B cell (primary cell): ENCODE measurements around the gene WDR1. TPM values are rescaled to one million over a fixed set of nuclear protein-coding genes. Genes with fewer than 3 reads are reported as not detected.

Experiments used
- ATAC-seq: fragments of 200-7000 bp; cut with Tn5 transposase; one replicate; pipeline ENCODE4 v1.10.0; 2021; ENCODE audit warnings: low read depth, mild to moderate bottlenecking, moderate number of reproducible peaks, moderate library complexity
- CTCF ChIA-PET: fragments of 350-600 bp; sonication (Branson Sonifier 250); formaldehyde crosslinking; loops from one replicate; lab custom pipeline; 2021; ENCODE audit warnings: antibody characterized with exemption, inconsistent platforms; lab: Charles Lee
- POLR2A ChIA-PET: fragments of 350-600 bp; sonication (Branson Sonifier 250); formaldehyde crosslinking; loops from one replicate; lab custom pipeline; 2021; ENCODE audit warnings: antibody characterized with exemption; lab: Charles Lee
- DNase-seq: peaks from one replicate; pipeline ENCODE4 v3.0.0; 2013
- H2AFZ ChIP-seq: 2 replicates; pipeline ENCODE4 v1.6.1; 2012; ENCODE audit warnings: mild to moderate bottlenecking, low read depth, low read length; ENCODE audit not compliant: insufficient read depth, poor library complexity, severe bottlenecking
- H3K27ac ChIP-seq, 2 donors: 1 replicate in 1 of 2; 2 replicates in 1 of 2; pipeline ENCODE4 v1.5.1; 2012 to 2013; ENCODE audit warnings: low read length in 2 of 2, mild to moderate bottlenecking in 2 of 2, moderate library complexity in 1 of 2
- H3K27me3 ChIP-seq, 4 experiments: fragments of 200-600 bp in 1 of 4; sonication (generic) in 1 of 4; replicated peaks in 1 of 4; 1 replicate in 2 of 4; 2 replicates in 2 of 4; pipeline versions ENCODE4 v1.6.1 to v1.7.0; 2013 to 2016; ENCODE audit warnings: low read length in 3 of 4, mild to moderate bottlenecking in 2 of 4, mixed read lengths in 1 of 4, moderate library complexity in 1 of 4; ENCODE audit not compliant: insufficient read depth in 4 of 4, control insufficient read depth in 3 of 4; ENCODE audit errors: control extremely low read depth in 1 of 4
- H3K36me3 ChIP-seq, 2 experiments: replicated peaks in 1 of 2; 1 replicate in 1 of 2; 2 replicates in 1 of 2; pipeline versions ENCODE4 v1.6.1 to v1.7.1; 2013; ENCODE audit warnings: low read length in 1 of 2; ENCODE audit not compliant: insufficient read depth in 2 of 2, control insufficient read depth in 1 of 2; ENCODE audit errors: control extremely low read depth in 1 of 2, extremely low read depth in 1 of 2
- H3K4me1 ChIP-seq, 2 donors: fragments of 200-600 bp in 1 of 2; sonication (generic) in 1 of 2; 1 replicate in 1 of 2; 2 replicates in 1 of 2; pipeline versions ENCODE4 v1.5.1 to v1.6.1; 2013 to 2017; ENCODE audit warnings: low read length in 2 of 2; ENCODE audit not compliant: control insufficient read depth in 2 of 2, insufficient read depth in 2 of 2
- H3K4me2 ChIP-seq: replicated peaks from 2 replicates; pipeline ENCODE3; 2012; ENCODE audit warnings: mild to moderate bottlenecking, low read depth, low read length; ENCODE audit not compliant: poor library complexity, severe bottlenecking
- H3K4me3 ChIP-seq, 5 experiments: fragments of 200-600 bp in 1 of 5; sonication (generic) in 1 of 5; 1 replicate in 3 of 5; 2 replicates in 2 of 5; pipeline versions ENCODE4 v1.5.1 to v1.7.0; 2011 to 2016; ENCODE audit warnings: low read length in 4 of 5, mild to moderate bottlenecking in 4 of 5, low read depth in 2 of 5, control low read depth in 1 of 5, moderate library complexity in 1 of 5; ENCODE audit not compliant: insufficient read depth in 1 of 5; ENCODE audit errors: control extremely low read depth in 1 of 5, extremely low read depth in 1 of 5
- H3K79me2 ChIP-seq: fragments of 200-600 bp; sonication (generic); one replicate; pipeline ENCODE4 v1.6.0; 2016; ENCODE audit warnings: low read length; ENCODE audit not compliant: control insufficient read depth, insufficient read depth
- H3K9ac ChIP-seq: fragments of 200-600 bp; sonication (generic); 2 replicates; pipeline ENCODE4 v1.6.1; 2017; ENCODE audit warnings: mild to moderate bottlenecking, low read length, moderate library complexity
- H3K9me3 ChIP-seq, 3 donors: one replicate each; pipeline versions ENCODE4 v1.6.1 to v1.7.1; 2013; ENCODE audit warnings: low read length in 2 of 3; ENCODE audit not compliant: control insufficient read depth in 2 of 3, insufficient read depth in 1 of 3; ENCODE audit errors: control extremely low read depth in 1 of 3
- H4K20me1 ChIP-seq: 2 replicates; pipeline ENCODE4 v1.6.0; 2012; ENCODE audit warnings: mild to moderate bottlenecking, low read length; ENCODE audit not compliant: insufficient read depth, control insufficient read depth, poor library complexity, severe bottlenecking
- H3K27ac Mint-ChIP-seq: one replicate; pipeline ENCODE4 v1.8.0; 2021; ENCODE audit warnings: mixed read lengths
- H3K27me3 Mint-ChIP-seq: one replicate; pipeline ENCODE4 v1.8.0; 2021; ENCODE audit warnings: mixed read lengths
- H3K4me1 Mint-ChIP-seq: one replicate; pipeline ENCODE4 v1.8.0; 2021; ENCODE audit warnings: mixed read lengths
- H3K4me3 Mint-ChIP-seq: one replicate; pipeline ENCODE4 v1.8.0; 2021; ENCODE audit warnings: mixed read lengths
- H3K9me3 Mint-ChIP-seq: one replicate; pipeline ENCODE4 v1.8.0; 2022; ENCODE audit warnings: mixed read lengths; ENCODE audit not compliant: insufficient read depth
- EZH2 ChIP-seq: IDR thresholded peaks from 2 replicates; pipeline ENCODE4 v1.6.1; 2012; ENCODE audit warnings: borderline replicate concordance, low read depth, mild to moderate bottlenecking, moderate library complexity, low read length; ENCODE audit not compliant: insufficient read depth, poor library complexity, severe bottlenecking
- WGBS: methylation state at CpG from one replicate; pipeline ENCODE4 v1.1.5; 2013; ENCODE audit warnings: missing lambda C conversion rate; ENCODE audit not compliant: insufficient coverage; 5-methylcytosine and 5-hydroxymethylcytosine counted together
- intact Hi-C: fragments of 100-400 bp; cut with micrococcal nuclease; formaldehyde crosslinking; loops from one replicate; pipeline ENCODE4 v1.10.0; 2022
- polyA plus RNA-seq: library from polyadenylated mRNA; depleted of rRNA; stranded (reverse); fragments of >200 nt; gene quantifications from 2 replicates; pipeline ENCODE4 v1.2.3, GENCODE V29; 2012
- total RNA-seq, 2 donors: library from RNA; stranded (reverse); fragments of 120-200 nt in 1 of 2; gene quantifications; 1 replicate in 1 of 2; 2 replicates in 1 of 2; pipeline versions ENCODE4 v1.2.3 to v1.2.4, GENCODE V29; 2013 to 2022
- TF ChIP-seq, protein P1 (sequence below): fragments of 200-600 bp; IDR thresholded peaks from one replicate; pipeline ENCODE4 v1.8.0; 2022; ENCODE audit warnings: antibody characterized with exemption, mild to moderate bottlenecking

WDR1 gene
- total and polyA plus RNA-seq, 2 donors (not counting 1 experiment from before 2014, with no cell fraction given): 134 to 217 TPM

DNA sequence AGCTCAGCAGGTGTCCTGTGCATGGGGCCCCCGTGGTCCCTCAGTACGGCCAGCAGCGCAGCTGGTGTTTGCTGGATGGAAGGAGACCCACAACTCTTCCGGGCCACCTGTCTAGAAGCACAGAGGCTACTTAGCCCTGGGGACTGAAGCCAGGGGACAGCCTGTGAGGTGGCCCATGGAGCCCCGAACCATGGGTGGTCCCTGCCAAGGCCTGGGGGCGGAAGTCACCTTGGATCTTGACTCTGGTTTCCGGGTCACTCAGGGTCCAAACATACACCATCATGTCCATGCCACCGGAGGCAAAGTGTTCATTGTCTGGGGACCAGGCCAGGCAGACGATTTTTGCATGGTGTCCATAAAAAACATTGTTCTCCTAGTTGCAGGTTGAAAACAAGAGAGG, 39.5 kb downstream of the WDR1 start:
- H3K4me3 ChIP-seq: no peak overlapping the region
- CTCF ChIA-PET: no interaction called here
- DNase-seq (no peak), ATAC-seq (no peak)
- no peaks in the 10 kb centered on the region for H3K27me3 Mint-ChIP-seq
- H3K79me2 ChIP-seq: no peaks in the 10 kb centered on the region
- no peak overlapping the region for H3K4me3 Mint-ChIP-seq
- H3K27me3 ChIP-seq: no peaks in the 10 kb centered on the region
- no peak overlapping the region for H3K27ac ChIP-seq
- H3K4me1 ChIP-seq: no peaks in the 10 kb centered on the region
- H2AFZ ChIP-seq: no peak overlapping the region
- no peak for TF ChIP-seq EZH2
- TF ChIP-seq, protein P1, sequence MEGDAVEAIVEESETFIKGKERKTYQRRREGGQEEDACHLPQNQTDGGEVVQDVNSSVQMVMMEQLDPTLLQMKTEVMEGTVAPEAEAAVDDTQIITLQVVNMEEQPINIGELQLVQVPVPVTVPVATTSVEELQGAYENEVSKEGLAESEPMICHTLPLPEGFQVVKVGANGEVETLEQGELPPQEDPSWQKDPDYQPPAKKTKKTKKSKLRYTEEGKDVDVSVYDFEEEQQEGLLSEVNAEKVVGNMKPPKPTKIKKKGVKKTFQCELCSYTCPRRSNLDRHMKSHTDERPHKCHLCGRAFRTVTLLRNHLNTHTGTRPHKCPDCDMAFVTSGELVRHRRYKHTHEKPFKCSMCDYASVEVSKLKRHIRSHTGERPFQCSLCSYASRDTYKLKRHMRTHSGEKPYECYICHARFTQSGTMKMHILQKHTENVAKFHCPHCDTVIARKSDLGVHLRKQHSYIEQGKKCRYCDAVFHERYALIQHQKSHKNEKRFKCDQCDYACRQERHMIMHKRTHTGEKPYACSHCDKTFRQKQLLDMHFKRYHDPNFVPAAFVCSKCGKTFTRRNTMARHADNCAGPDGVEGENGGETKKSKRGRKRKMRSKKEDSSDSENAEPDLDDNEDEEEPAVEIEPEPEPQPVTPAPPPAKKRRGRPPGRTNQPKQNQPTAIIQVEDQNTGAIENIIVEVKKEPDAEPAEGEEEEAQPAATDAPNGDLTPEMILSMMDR: no peak
- H3K9me3 ChIP-seq: no peaks in the 10 kb centered on the region
- no peaks in the 10 kb centered on the region for H3K4me1 Mint-ChIP-seq
- H3K9me3 Mint-ChIP-seq: no peaks in the 10 kb centered on the region
- 94% methylated on average over 8 of the region's 9 CpGs for WGBS
- no peak overlapping the region for H3K27ac Mint-ChIP-seq
- H3K4me2 ChIP-seq: no peak overlapping the region
- peaks cover 0 to 86% of the 10 kb centered on the region in 2 experiments for H3K36me3 ChIP-seq
- H4K20me1 ChIP-seq: peaks cover 33% of the 10 kb centered on the region
- POLR2A ChIA-PET: no interaction called here
- H3K9ac ChIP-seq: no peak overlapping the region
- intact Hi-C loops: no loop called here

DNA sequence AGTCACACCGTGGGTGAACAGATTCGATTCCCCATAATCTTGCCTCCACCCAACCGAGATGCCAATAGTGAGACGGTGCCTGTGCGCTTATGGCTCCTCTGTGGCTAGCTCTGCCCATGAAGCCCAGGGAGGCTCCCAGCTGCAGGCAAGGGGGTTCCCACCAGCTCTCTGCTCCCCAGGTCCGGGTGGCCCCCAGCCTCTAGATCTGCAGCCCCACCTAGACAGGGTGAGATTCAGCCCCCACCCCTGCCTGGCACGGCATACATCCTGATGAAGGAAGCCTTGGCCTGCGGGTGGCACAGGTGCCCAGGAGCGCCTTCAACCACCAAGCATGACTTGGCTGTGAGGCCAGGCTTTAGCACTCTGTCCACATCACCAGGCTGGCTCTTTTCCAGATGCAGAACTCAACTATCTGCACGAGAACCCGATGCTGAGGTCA, 40.6 kb downstream of the WDR1 start:
- CTCF ChIA-PET: no interaction called here
- H3K9me3 Mint-ChIP-seq: no peaks in the 10 kb centered on the region
- POLR2A ChIA-PET: no interaction called here
- WGBS: 90% methylated on average over 11 of the region's 11 CpGs
- Histone ChIP-seq H3K27ac (no peak overlapping the region), H3K4me2 (no peak overlapping the region), H3K4me3 (no peak overlapping the region), H2AFZ (no peak overlapping the region), H4K20me1 (peaks cover 29% of the 10 kb centered on the region), H3K9me3 (no peaks in the 10 kb centered on the region), H3K36me3 (peaks cover 0 to 76% of the 10 kb centered on the region in 2 experiments), H3K27me3 (no peaks in the 10 kb centered on the region), H3K4me1 (no peaks in the 10 kb centered on the region), H3K79me2 (no peaks in the 10 kb centered on the region), H3K9ac (no peak overlapping the region)
- TF ChIP-seq, protein P1: no peak
- TF ChIP-seq EZH2: no peak
- ATAC-seq (no peak), DNase-seq (no peak)
- no peak overlapping the region for H3K4me3 Mint-ChIP-seq
- no peaks in the 10 kb centered on the region for H3K4me1 Mint-ChIP-seq
- no peaks in the 10 kb centered on the region for H3K27me3 Mint-ChIP-seq
- H3K27ac Mint-ChIP-seq: no peak overlapping the region
- intact Hi-C loops: no loop called here
